Measurements from ENCODE around the gene TNFSF13.
A peak's percentile ranks its signal among the peaks of the same experiment; 100 is the strongest.
"Not testable (repeated sequence)": the region's sequence is repeated elsewhere in the genome, so short reads cannot be mapped to it uniquely, and the experiment has no call there.

The TNFSF13 gene

DNA sequence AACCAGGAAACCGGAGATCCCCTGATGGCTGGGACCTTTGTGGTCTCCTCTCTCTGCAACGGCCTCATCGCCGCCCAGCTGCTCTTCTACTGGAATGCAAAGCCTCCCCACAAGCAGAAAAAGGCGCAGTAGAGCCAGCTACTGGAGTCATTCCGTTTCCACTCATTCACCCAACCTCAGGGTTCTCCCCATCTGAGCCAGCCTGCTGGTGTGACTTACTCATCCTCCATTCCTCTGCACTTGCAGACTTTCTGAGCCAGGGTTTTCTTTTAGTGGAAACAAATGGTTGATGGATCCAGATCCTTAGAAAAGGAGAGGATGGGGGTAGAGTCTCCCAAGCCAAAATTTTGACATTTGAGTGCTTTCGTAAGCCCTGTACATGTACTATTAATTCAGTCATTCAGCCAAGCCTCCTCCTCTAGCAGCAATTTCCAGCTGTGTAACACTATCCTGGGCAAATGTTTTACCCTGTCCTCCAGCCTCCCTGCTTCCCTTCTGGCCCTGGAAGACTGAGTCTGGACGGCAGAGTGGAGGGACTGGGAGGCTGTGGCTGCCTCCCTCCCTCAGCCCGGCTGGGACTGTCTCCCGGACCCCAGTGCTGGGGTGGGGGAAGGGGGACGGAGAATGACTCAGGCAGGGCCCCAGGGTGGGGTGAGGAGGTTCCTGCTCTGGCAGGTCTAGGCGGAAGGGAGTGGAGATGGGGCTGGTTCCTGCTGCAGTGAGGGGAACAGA is 29.0 kb downstream of the TNFSF13 start:
- H3K27me3 ChIP-seq (ENCODE audit: control insufficient read depth, insufficient read depth, low read length), result no peaks in the 10 kb centered on the region
- H3K4me1 ChIP-seq (ENCODE audit: control insufficient read depth, insufficient read depth, low read length), result peaks cover 26% of the 10 kb centered on the region
- no peak overlapping the region for H3K9ac ChIP-seq (ENCODE audit: low read depth, low read length)
- no peak overlapping the region; the same call in 1 of the 2 replicates for H3K4me3 ChIP-seq (ENCODE audit: low read depth, low read length)
- H3K36me3 ChIP-seq (ENCODE audit: control insufficient read depth, insufficient read depth, low read length), result peaks cover 36% of the 10 kb centered on the region
- H3K9me3 ChIP-seq (ENCODE audit: control insufficient read depth, insufficient read depth, low read length), result no peaks in the 10 kb centered on the region
- H3K27ac ChIP-seq (ENCODE audit: low read depth, low read length), result no peak overlapping the region

DNA sequence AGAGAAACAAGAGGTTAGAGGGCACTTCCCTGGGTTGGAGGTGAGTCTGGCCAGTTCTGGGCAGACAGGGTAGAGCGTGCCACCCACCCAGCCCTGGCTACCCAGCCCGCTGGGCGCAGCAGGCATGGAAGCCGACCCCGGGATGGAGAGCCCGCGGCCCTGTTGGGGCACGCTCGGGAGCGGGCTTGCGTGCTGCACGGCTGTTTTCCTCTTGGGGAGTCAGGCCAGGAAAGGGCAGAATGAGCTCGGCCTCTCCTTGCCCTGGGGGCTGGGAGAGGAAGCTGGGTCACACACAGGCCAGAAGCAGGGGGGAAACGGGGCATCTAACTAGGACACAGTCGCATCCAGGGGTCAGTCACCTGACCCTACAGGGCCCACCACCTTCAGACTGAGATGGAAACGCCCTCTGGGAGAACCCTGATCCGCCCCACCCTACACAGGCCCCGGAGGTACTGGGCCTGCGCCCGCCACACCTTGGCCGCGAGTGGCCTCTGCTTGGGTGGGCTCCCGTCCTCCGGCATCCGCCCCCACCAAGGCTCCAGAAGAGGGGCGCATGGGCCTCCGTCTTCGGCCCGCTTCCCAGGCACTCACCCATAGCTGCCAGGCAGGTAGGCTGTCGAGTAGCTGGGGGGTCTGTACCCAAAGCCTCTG is 30.1 kb downstream of the TNFSF13 start:
- peaks cover 47% of the 10 kb centered on the region for H3K36me3 ChIP-seq (ENCODE audit: control insufficient read depth, insufficient read depth, low read length)
- H3K9ac ChIP-seq (ENCODE audit: low read depth, low read length), result peak overlapping the region; percentile 61
- H3K27me3 ChIP-seq (ENCODE audit: control insufficient read depth, insufficient read depth, low read length), result no peaks in the 10 kb centered on the region
- H3K4me3 ChIP-seq (ENCODE audit: low read depth, low read length), result peak overlapping the region; percentile 76
- H3K4me1 ChIP-seq (ENCODE audit: control insufficient read depth, insufficient read depth, low read length), result peaks cover 17% of the 10 kb centered on the region
- peak overlapping the region; percentile 96 for H3K27ac ChIP-seq (ENCODE audit: low read depth, low read length)
- H3K9me3 ChIP-seq (ENCODE audit: control insufficient read depth, insufficient read depth, low read length), result no peaks in the 10 kb centered on the region

DNA sequence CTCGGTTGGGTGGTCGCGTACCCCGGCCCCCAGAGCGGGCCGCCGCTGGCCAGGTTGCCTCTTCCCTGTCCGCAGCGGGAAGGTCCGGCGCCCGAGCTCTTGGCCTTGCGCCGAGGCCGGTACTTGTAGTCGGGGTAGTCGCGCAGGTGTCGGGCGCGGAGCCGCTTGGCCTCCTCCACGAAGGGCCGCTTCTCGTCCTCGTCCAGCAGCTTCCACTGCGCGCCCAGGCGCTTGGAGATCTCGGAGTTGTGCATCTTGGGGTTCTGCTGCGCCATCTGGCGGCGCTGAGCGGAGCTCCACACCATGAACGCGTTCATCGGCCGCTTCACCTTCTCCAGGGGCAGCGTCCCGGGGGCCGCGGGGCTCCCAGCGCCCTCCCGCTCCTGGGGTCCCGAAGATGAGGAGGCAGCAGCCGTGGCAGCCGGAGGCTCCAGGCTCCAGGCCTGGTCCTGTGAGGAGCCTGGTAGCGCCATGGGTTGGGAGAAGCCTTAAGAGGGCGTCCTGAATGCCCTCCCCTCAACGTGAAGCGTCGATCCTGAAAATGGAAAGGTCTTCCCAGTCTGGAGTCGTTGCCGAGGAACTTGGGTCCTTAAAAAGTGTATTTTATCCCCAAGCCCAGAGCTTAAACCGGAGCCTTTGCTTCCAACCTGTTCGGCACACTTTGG is 30.8 kb downstream of the TNFSF13 start:
- H3K36me3 ChIP-seq (ENCODE audit: control insufficient read depth, insufficient read depth, low read length), result peaks cover 53% of the 10 kb centered on the region

DNA sequence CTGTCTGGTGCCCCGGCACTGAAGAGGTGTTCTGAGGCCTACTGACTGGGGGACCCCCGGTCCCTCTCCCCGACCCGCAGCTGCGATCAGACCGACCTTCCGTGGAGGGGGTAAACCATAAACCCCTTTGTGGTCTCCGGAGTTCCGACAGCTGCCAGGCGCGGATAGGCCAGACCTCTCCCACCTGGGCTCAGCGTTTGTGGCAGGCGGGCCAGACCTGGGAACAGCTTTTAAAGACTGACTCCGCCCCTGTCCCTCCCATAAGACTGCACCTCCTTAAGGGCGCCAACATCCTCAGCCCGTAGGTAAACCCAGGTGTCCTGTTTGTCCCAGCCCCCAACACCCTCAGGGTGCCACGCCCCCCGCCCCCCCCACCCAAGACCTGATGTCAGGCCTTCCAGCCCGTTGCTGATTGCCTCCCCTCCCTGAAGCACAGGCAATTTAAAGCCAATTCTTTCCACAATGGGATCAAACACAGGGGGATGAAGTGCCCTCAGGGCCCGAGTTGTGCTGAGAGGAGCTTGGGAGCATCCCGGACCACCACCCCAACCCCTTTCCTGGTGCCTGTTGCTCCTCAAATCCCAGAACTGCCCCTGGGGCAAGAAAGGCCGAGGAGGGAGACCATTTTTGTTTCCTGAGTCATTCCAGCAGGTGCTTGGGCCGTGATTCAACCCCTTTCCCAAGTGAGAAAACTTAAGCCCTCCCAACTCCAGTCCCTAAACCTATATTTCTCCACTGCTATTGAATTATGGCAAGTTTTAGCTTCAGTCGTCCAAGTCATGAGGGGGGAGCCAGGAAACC is 31.5 kb downstream of the TNFSF13 start, which contains the start of gene SOX15:
Gene SOX15, minus strand, starts transcription at position 204 of the 801 bp plus-strand sequence. CDS start 418 bp downstream, outside the sequence.
- no peaks in the 10 kb centered on the region for H3K27me3 ChIP-seq (ENCODE audit: control insufficient read depth, insufficient read depth, low read length)
- H3K4me3 ChIP-seq (ENCODE audit: low read depth, low read length), result peak within 1 kb of the TSS; percentile 76
- H3K27ac ChIP-seq (ENCODE audit: low read depth, low read length), result peak within 1 kb of the TSS; percentile 96
- no peaks in the 10 kb centered on the region for H3K9me3 ChIP-seq (ENCODE audit: control insufficient read depth, insufficient read depth, low read length)
- H3K4me1 ChIP-seq (ENCODE audit: control insufficient read depth, insufficient read depth, low read length), result peaks cover 14% of the 10 kb centered on the region
- H3K36me3 ChIP-seq (ENCODE audit: control insufficient read depth, insufficient read depth, low read length), result peaks cover 61% of the 10 kb centered on the region
- H3K9ac ChIP-seq (ENCODE audit: low read depth, low read length), result peak within 1 kb of the TSS; percentile 72

More for the DNA sequence above, 30.8 kb downstream of the TNFSF13 start:
- H3K4me3 ChIP-seq (ENCODE audit: low read depth, low read length), result peak overlapping the region; percentile 76
- H3K4me1 ChIP-seq (ENCODE audit: control insufficient read depth, insufficient read depth, low read length), result peaks cover 16% of the 10 kb centered on the region
- H3K9me3 ChIP-seq (ENCODE audit: control insufficient read depth, insufficient read depth, low read length), result no peaks in the 10 kb centered on the region
- peak overlapping the region; percentile 96 for H3K27ac ChIP-seq (ENCODE audit: low read depth, low read length)
- H3K27me3 ChIP-seq (ENCODE audit: control insufficient read depth, insufficient read depth, low read length), result no peaks in the 10 kb centered on the region
- H3K9ac ChIP-seq (ENCODE audit: low read depth, low read length), result peak overlapping the region; percentile 61

DNA sequence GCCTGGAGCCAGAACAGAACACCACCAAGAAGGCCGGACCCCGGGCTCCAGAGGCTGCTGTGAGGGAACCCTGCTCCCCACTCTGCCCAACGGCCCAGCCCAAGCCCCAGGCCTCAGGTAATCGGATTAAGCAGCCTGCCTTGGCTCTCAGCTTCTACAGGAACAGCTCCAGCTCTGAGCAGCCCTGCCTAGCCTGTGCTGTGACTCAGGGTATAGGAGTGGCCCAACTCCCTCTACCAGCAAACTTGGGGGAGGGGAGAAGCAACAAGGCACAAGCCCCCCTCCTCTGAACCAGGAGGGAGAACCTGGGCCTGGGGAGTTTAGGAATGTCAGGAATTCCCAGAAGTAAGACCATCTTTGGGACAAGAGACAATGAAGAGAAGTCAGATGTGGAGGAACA is 32.2 kb downstream of the TNFSF13 start:
- Histone ChIP-seq H3K27ac (ENCODE audit: low read depth, low read length) (peak overlapping the region; percentile 96), H3K36me3 (ENCODE audit: control insufficient read depth, insufficient read depth, low read length) (peaks cover 63% of the 10 kb centered on the region)

DNA sequence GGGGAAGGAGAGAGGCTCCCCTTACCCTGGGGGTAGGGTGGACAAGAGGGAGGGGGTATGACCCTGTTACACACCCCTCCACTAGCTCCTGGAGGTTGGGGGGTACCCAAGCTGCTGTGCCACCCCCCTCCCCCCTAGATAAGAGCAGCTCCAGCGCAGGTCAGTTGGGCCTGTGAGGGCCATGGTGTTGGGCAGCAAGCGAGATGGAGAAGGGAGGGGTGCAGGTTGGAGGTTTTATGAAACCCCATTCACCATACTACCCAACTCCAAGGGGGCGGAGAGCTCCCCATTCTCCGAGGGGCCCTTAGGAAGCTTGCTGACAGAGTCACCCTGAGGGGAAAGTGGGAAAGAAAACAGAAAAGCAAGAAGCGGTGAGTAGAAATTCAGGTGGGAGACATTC is 33.0 kb downstream of the TNFSF13 start:
- peaks cover 14% of the 10 kb centered on the region for H3K4me1 ChIP-seq (ENCODE audit: control insufficient read depth, insufficient read depth, low read length)
- no peak overlapping the region for H3K9ac ChIP-seq (ENCODE audit: low read depth, low read length)
- H3K27ac ChIP-seq (ENCODE audit: low read depth, low read length), result peak overlapping the region; percentile 96
- H3K4me3 ChIP-seq (ENCODE audit: low read depth, low read length), result no peak overlapping the region
- peaks cover 68% of the 10 kb centered on the region for H3K36me3 ChIP-seq (ENCODE audit: control insufficient read depth, insufficient read depth, low read length)
- no peaks in the 10 kb centered on the region for H3K9me3 ChIP-seq (ENCODE audit: control insufficient read depth, insufficient read depth, low read length)
- H3K27me3 ChIP-seq (ENCODE audit: control insufficient read depth, insufficient read depth, low read length), result no peaks in the 10 kb centered on the region

More for the DNA sequence above, 32.2 kb downstream of the TNFSF13 start:
- H3K9ac ChIP-seq (ENCODE audit: low read depth, low read length), result peak overlapping the region; percentile 72
- 0 out of 2 replicates have a peak overlapping the region, but pooled peaks have one; percentile 28 for H3K4me3 ChIP-seq (ENCODE audit: low read depth, low read length)
- no peaks in the 10 kb centered on the region for H3K27me3 ChIP-seq (ENCODE audit: control insufficient read depth, insufficient read depth, low read length)
- H3K4me1 ChIP-seq (ENCODE audit: control insufficient read depth, insufficient read depth, low read length), result peaks cover 14% of the 10 kb centered on the region
- no peaks in the 10 kb centered on the region for H3K9me3 ChIP-seq (ENCODE audit: control insufficient read depth, insufficient read depth, low read length)

DNA sequence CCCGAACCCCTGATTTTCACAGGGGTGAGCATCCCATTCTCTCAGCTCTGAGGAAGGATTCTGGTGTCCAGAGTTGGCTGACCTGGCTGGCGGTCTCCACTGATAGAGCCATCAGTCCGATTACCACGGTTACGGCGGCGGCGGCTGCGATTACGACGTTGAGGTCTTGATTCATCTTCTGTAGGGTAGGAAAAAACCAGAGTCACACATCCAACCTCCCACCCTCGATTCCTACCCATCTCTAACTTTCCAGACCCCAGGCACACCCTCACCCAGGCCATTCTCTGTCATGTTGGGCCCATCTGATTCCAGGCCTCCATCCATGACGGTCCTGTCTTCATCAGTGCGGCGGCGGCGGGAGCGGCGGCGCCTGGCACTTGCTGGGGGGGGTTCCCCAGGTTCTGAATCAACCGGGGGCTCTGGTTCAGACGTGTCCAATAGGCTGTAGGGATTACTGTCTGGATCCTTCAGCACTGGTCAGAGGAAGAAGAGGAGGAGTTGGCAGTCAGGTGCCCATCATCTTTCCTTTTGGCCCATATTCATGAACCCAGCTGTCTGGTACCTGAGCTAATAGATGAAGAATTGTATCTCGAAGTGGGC is 34.0 kb downstream of the TNFSF13 start:
- Histone ChIP-seq H3K9ac (ENCODE audit: low read depth, low read length) (no peak overlapping the region), H3K36me3 (ENCODE audit: control insufficient read depth, insufficient read depth, low read length) (peaks cover 69% of the 10 kb centered on the region), H3K4me1 (ENCODE audit: control insufficient read depth, insufficient read depth, low read length) (peaks cover 14% of the 10 kb centered on the region), H3K27me3 (ENCODE audit: control insufficient read depth, insufficient read depth, low read length) (no peaks in the 10 kb centered on the region), H3K27ac (ENCODE audit: low read depth, low read length) (no peak overlapping the region), H3K4me3 (ENCODE audit: low read depth, low read length) (no peak overlapping the region), H3K9me3 (ENCODE audit: control insufficient read depth, insufficient read depth, low read length) (no peaks in the 10 kb centered on the region)

DNA sequence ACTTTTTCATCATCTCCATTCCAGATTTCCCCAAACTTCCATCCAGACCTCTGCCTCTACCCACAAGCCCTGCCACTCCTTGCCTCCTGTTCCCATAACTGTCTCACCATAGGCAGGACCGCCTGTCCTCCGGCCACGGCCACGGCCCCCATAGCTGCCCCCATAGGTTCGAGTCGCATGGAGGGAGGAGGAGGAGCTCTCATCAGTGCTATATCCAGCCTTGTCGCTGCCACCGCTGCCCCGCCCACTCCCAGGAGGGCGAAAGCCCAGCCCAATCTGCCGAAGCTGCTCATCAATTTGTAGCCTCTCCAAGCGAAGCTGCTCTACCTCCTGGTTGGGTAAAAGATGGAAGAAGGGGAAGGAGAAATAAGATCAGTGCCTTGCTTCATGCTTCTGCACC is 34.7 kb downstream of the TNFSF13 start:
- peaks cover 14% of the 10 kb centered on the region for H3K4me1 ChIP-seq (ENCODE audit: control insufficient read depth, insufficient read depth, low read length)
- H3K36me3 ChIP-seq (ENCODE audit: control insufficient read depth, insufficient read depth, low read length), result peaks cover 64% of the 10 kb centered on the region
- no peak overlapping the region for H3K9ac ChIP-seq (ENCODE audit: low read depth, low read length)
- H3K4me3 ChIP-seq (ENCODE audit: low read depth, low read length), result no peak overlapping the region
- H3K27me3 ChIP-seq (ENCODE audit: control insufficient read depth, insufficient read depth, low read length), result no peaks in the 10 kb centered on the region
- no peak overlapping the region for H3K27ac ChIP-seq (ENCODE audit: low read depth, low read length)
- no peaks in the 10 kb centered on the region for H3K9me3 ChIP-seq (ENCODE audit: control insufficient read depth, insufficient read depth, low read length)

DNA sequence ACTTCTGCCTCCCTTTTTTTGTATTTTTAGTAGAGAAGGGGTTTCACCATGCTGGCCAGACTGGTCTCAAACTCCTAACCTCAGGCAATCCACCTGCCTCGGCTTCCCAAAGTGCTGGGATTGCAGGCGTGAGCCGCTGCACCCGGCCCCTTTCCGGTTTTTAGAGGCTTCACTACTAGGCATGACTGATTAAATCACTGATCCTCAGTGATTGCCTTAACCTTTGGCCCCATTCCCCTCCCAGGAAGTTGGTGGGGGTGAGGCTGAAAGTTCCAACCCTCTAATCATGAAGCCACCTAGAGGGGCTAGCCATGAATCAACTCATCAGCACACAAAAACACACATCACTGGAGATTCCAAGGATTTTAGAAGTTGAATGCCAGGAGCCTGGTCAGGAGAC is 39.0 kb downstream of the TNFSF13 start:
- H3K9ac ChIP-seq (ENCODE audit: low read depth, low read length); H3K9me3 ChIP-seq (ENCODE audit: control insufficient read depth, insufficient read depth, low read length); H3K27me3 ChIP-seq (ENCODE audit: control insufficient read depth, insufficient read depth, low read length); H3K4me1 ChIP-seq (ENCODE audit: control insufficient read depth, insufficient read depth, low read length); H3K27ac ChIP-seq (ENCODE audit: low read depth, low read length); H3K4me3 ChIP-seq (ENCODE audit: low read depth, low read length): not testable (repeated sequence)
- H3K36me3 ChIP-seq (ENCODE audit: control insufficient read depth, insufficient read depth, low read length), result peaks cover 85% of the 10 kb centered on the region

DNA sequence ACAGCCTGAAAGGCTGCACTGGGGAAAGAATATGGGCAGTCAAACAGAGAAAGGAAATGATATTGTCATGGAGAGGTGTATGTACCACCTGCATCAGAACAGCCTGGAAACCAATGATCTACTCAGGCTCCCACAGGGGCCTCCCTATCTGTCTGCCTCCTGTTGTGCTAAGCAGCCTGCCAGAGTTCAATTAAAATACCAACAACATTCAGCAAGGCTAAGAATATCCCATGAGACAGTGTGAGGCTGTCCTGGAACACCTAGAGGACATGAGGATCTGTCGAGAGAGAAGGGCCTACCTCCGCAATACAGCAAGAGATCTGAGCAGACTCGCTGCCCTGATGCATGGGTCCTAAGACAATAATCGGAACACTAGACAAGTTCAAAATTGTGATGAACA is 47.7 kb downstream of the TNFSF13 start:
- no peaks in the 10 kb centered on the region for H3K27me3 ChIP-seq (ENCODE audit: control insufficient read depth, insufficient read depth, low read length)
- H3K4me1 ChIP-seq (ENCODE audit: control insufficient read depth, insufficient read depth, low read length), result no peaks in the 10 kb centered on the region
- H3K36me3 ChIP-seq (ENCODE audit: control insufficient read depth, insufficient read depth, low read length), result peaks cover 56% of the 10 kb centered on the region
- no peak overlapping the region for H3K27ac ChIP-seq (ENCODE audit: low read depth, low read length)
- no peak overlapping the region for H3K4me3 ChIP-seq (ENCODE audit: low read depth, low read length)
- H3K9ac ChIP-seq (ENCODE audit: low read depth, low read length), result no peak overlapping the region
- no peaks in the 10 kb centered on the region for H3K9me3 ChIP-seq (ENCODE audit: control insufficient read depth, insufficient read depth, low read length)
